HG02938 (cell line): ENCODE results near the gene POC5.
"Not testable (repeated sequence)": the region's sequence is repeated elsewhere in the genome, so short reads cannot be mapped to it uniquely, and the experiment has no call there.

ENCODE experiments used
- ATAC-seq: cut with Tn5 transposase; IDR thresholded peaks from one replicate; pipeline ENCODE4 v1.9.1; 2021; ENCODE audit warnings: mild to moderate bottlenecking, moderate library complexity; ENCODE audit not compliant: unreplicated experiment

The POC5 gene

GRCh38 chr5:75717082-75717922 lies at the start of gene POC5:
TSS of gene POC5 (minus strand) at chr5:75717437. CDS start at chr5:75712937, 4,500 bp downstream.
- peak; percentile 96 for ATAC-seq

- no peak for ATAC-seq
These were observed 40.9 kb upstream of the POC5 start for GRCh38 chr5:75758116-75758515.

GRCh38 chr5:75756981-75757380 lies 39.7 kb upstream of the POC5 start:
- ATAC-seq = no peak

GRCh38 chr5:75756211-75756610 lies 39.0 kb upstream of the POC5 start:
- no peak for ATAC-seq

- no peak for ATAC-seq
These were observed 35.9 kb upstream of the POC5 start for GRCh38 chr5:75753182-75753581.

GRCh38 chr5:75744355-75744754 lies 27.1 kb upstream of the POC5 start:
- no peak for ATAC-seq

GRCh38 chr5:75736273-75736672 lies 19.0 kb upstream of the POC5 start:
- no peak for ATAC-seq

- ATAC-seq = peak; percentile 47
These were observed 17.9 kb upstream of the POC5 start for GRCh38 chr5:75734913-75735789.

GRCh38 chr5:75733767-75734166 lies 16.5 kb upstream of the POC5 start:
- no peak for ATAC-seq

- ATAC-seq = not testable (repeated sequence)
These were observed 14.3 kb upstream of the POC5 start for GRCh38 chr5:75731515-75731914.

- ATAC-seq = no peak
These were observed 12.1 kb upstream of the POC5 start for GRCh38 chr5:75729321-75729720.

- no peak for ATAC-seq
These were observed 10.7 kb upstream of the POC5 start for GRCh38 chr5:75727931-75728330.

- ATAC-seq = not testable (repeated sequence)
These were observed 9.0 kb upstream of the POC5 start for GRCh38 chr5:75726224-75726623.

GRCh38 chr5:75723378-75723777 lies 6.1 kb upstream of the POC5 start:
- no peak for ATAC-seq

- no peak for ATAC-seq
These were observed 4.3 kb upstream of the POC5 start for GRCh38 chr5:75721573-75721972.

GRCh38 chr5:75720882-75721281 lies 3.6 kb upstream of the POC5 start:
- no peak for ATAC-seq

GRCh38 chr5:75716715-75717081 lies 539 bp downstream of the POC5 start:
- peak; percentile 8 for ATAC-seq

- ATAC-seq = no peak
These were observed 5.1 kb downstream of the POC5 start for GRCh38 chr5:75712091-75712490.

GRCh38 chr5:75711151-75711550 lies 6.1 kb downstream of the POC5 start:
- ATAC-seq = no peak

- ATAC-seq = no peak
These were observed 6.6 kb downstream of the POC5 start for GRCh38 chr5:75710637-75711036.

GRCh38 chr5:75707911-75708509 lies 9.2 kb downstream of the POC5 start:
- no peak for ATAC-seq
